HS-27A (cell line): ENCODE results near the gene POLL.
A peak's percentile ranks its signal among the peaks of the same experiment; 100 is the strongest.
"Not testable (repeated sequence)": the region's sequence is repeated elsewhere in the genome, so short reads cannot be mapped to it uniquely, and the experiment has no call there.

Source experiments
- DNase-seq: peaks from one replicate; pipeline ENCODE4 v3.0.0-alpha.2; 2012; ENCODE audit warnings: low read depth, missing footprints

POLL gene

GRCh38 chr10:101587725-101588653, at the start of gene POLL, which contains the start of gene DPCD:
Gene POLL (minus strand): TSS chr10:101588257. CDS start chr10:101587360, 897 bp downstream.
Gene DPCD (plus strand): TSS chr10:101588321. CDS start chr10:101588337, 16 bp downstream.
- peak; percentile 61 for DNase-seq

GRCh38 chr10:101633510-101633909, 45.5 kb upstream of the POLL start:
- DNase-seq = not testable (repeated sequence)

DNA sequence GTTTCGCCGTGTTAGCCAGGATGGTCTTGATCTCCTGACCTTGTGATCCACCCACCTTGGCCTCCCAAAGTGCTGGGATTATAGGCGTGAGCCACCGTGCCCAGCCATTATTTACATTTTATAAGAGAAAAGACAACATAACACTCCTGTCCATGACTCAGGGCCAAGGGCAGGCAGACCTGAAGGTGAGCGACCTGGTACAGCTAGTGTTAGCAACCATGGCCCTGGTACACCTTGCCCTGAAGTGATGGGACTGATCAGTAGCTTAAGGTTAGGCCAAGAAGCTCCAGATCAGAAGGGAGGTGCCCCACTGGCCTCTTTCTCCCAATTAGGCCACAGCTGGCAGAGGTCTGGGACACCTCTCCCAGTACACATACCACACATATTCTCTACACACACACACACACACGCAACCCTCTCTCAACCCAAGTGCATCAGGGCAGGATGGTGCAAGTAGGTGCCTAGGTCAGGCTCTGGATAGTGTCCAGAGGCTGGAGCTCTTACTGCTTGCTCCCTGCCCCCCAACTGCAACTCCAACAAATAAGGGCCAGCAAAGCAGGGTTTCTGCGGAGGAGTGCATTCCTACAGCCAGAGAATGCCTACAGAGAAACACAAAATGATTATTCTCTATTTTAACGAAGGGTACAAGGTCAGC, 43.9 kb upstream of the POLL start:
- no peak for DNase-seq

DNA sequence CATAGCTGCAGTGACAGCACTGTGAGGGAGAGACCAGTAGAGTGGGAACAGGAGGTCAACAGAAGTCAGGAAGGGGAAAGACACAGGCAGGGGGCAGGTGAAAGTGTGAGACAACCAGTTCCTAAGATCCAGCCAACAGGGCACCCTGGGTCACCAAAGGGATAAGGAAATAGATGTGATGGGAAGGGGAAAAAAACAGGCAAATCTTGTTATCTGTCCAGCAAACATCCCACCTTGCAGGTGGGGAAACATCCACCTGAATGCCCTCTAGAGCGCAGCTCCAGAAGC, 42.5 kb upstream of the POLL start:
- no peak for DNase-seq

DNA sequence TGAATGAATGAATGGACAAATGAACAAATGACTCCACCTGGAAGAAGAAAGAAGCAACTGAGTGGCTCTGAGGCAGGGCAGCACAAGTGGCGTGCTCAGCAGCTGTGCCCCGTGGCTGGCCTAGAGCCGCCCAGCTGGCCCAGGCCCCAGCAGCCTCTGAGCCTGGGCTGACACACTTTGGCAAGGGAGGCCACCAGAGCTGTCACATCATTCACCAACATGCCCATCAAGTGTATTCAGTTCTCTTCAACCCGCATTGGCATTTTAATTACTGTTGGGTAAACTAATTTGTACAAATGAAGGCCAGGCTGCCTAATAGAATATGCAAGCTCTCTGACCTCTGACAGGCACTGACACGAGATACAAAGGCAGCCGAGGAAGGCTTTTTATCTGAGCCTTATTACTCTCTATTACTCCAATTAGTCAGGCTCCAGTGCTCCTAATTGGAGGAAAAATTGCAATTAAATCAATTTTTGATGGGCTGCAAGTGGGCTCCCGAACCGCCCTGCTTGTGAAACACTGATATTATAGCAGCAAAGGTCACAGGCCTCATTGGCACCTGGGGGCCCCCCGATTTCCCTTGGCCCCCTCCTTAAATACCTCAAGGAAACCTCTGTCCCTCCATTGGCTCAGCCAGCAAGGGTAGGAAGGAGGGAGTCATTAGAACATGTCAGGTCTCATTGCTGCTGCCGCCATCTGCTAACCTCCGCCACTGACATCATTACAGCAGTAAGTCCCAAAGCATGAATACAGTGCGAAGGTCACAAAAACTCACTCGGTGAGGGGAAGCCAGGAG, 42.0 kb upstream of the POLL start:
- DNase-seq = no peak

DNA sequence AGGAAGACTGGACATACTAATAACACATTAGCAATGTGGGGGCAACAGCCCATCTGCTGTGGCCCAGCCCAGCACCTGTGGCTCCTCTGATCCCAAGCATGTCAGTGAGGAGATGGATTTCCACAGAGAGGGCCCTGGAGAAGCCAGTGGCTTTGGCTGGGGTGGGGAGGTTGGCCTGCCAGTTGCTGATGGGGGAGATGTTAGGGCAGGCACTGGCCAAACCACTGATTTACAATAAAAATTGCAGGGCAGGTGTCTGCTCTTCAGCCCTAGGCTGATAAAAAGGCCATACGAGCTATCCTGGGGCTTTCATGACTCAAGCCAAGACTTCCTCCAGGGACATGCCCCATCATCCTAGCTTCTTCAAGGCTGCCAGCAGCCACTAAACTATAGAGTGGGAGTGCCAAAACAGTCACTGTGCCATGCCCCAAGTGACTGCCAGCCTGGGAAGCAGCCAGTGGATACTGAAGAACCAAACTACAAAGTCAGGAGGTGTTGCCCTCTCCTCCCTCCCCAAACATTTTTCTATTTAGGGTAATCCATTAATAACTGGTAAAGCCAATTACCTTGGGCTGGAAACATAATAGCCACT, 37.9 kb upstream of the POLL start:
- no peak for DNase-seq

GRCh38 chr10:101624526-101625102, 36.6 kb upstream of the POLL start:
- DNase-seq = no peak

- DNase-seq = no peak
Observed at GRCh38 chr10:101623528-101623927, 35.5 kb upstream of the POLL start.

- no peak for DNase-seq
Observed at GRCh38 chr10:101619983-101620382, 31.9 kb upstream of the POLL start.

GRCh38 chr10:101618871-101619270, 30.8 kb upstream of the POLL start:
- no peak for DNase-seq

GRCh38 chr10:101617824-101618568, 29.9 kb upstream of the POLL start:
- DNase-seq = no peak

- no peak for DNase-seq
Observed at GRCh38 chr10:101617102-101617823, 29.2 kb upstream of the POLL start.

DNA sequence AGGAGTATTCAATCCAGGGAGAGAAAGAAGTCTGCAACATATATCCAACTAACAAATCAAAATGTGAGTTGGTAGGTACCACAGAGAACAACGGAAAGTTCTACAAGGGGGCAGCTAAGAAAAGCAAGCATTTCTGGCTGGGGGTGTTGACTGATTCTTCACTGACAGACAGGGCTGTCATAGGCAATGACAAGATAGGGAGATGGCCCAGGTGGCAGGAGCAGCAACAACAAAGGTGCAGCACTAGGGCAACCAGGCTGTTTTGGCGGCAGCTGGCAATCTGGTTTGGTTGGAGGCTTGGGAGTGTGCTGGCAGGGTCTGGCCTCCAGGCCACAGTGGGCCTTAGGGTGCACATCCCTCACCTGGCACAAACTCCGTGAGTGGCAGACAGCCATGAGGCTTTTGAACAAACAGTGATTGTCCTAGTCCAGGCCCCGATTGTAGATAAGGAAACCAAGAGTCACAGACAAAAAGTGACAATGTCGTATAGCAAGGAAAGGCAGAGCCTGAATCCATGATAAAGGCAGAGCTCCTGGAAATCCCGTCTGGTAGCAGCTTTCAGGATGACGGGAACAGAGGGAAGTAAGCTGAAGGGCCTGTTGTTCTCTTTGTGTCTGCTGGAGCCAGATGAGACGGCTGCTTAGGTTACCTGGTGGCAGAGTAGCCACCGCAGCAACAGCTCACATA, 28.5 kb upstream of the POLL start:
- DNase-seq = no peak

DNA sequence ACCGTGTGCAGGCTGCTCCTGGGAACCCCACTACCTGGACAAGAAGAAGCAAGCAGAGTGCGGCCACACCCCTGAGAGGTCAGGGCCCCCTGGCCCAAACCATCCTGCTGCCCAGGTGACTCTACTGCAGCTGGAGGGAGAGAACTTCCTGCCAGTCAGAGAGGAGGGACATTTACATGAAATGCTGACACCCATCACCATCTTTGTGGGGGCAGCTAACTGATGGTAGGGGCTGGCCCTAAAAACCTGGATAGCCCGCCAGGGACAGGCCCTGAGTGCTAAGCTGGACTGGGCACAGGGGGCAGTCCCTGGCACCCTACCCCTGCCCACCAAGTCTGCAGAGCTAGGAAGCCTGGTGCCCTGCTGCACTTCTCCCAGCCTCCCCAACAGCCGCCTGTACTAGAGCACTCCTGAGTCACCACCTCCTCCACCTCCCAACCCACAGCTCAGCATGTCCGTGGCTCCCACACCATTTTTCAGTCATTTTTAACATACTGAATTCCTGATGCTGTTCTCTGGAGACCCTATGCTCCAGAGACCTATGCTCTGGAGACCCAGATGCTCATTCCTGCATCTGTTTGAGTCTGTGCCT, 27.6 kb upstream of the POLL start:
- DNase-seq = no peak

DNA sequence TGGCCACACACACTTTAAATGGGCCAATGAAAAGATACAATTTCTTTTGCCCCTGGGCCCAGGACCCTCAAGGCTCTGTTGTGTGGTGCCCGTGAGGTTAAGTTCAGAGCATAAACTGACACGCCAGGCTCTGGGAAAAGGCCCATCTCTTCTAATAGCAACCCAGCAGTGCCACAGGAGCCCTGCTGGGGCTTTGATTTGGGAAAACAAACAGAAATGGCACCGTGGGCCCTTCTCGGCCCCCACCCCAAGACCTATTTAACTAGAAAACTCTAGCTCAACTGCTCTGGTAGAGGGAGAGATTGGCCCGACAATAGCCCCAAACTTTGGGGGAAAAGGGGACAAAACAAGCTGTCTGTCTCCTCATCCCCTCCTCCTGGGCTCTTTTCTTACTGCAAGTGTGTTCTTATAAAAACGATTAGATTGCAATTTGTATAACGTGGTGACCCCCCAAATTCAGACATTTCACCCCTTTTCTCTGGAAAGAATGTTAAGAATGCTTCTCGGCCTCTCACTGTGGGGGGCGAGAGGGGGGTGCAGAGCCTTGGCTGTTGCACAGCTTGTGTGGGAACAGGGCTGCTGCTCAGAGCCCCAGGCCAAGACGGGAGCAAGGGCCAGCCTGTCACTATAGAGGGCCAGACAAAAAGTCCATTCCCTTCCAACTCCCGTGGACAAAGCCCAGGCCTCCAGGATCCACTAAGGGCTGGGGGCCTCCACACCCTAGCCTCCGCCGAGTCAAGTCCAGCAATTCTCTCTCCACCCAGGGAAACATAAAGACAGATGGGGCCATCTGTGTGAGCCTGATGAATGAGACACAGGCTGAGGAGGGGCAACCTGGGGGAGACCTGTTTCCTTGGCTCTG, 26.8 kb upstream of the POLL start:
- DNase-seq = no peak

GRCh38 chr10:101613646-101614045, 25.6 kb upstream of the POLL start:
- DNase-seq = no peak

DNA sequence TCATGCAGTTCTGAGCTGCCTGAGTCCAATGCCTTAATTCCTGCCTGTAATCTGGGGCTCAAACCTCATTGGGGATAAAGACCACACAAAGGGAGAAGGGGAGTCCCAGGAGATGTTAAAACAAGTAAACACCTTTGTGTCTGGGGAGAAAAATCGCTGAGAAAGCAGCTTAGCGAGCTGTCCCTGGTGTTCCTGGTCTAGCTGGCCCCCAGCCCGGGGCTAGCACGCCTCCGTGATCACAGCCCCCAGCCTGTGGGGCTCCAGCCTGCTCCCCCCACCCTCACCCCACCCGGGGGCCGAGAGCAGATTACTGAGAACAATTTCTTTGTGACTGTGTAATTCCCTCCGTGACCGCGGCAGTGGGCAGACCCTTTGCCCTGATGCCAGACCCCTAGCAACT, 24.8 kb upstream of the POLL start:
- no peak for DNase-seq

- DNase-seq = no peak
Observed at GRCh38 chr10:101612086-101612485, 24.0 kb upstream of the POLL start.
